GM21447 (cell line): ENCODE measurements around the gene MYB.
"Not testable (repeated sequence)": the region's sequence is repeated elsewhere in the genome, so short reads cannot be mapped to it uniquely, and the experiment has no call there.

Source experiments
- ATAC-seq: cut with Tn5 transposase; IDR thresholded peaks from one replicate; pipeline ENCODE4 v1.9.1; 2021; ENCODE audit not compliant: unreplicated experiment

Gene MYB

GRCh38 chr6:135163440-135163738 lies 17.7 kb upstream of the MYB start:
- ATAC-seq, result peak; percentile 68

- ATAC-seq, result not testable (repeated sequence)
Measured at GRCh38 chr6:135164387-135164786, 16.7 kb upstream of the MYB start.

- no peak for ATAC-seq
Measured at GRCh38 chr6:135165031-135165430, 16.1 kb upstream of the MYB start.

GRCh38 chr6:135166515-135166914 lies 14.6 kb upstream of the MYB start:
- no peak for ATAC-seq

- ATAC-seq, result no peak
Measured at GRCh38 chr6:135167617-135168016, 13.5 kb upstream of the MYB start.

GRCh38 chr6:135168766-135169165 lies 12.3 kb upstream of the MYB start:
- no peak for ATAC-seq

GRCh38 chr6:135170238-135170637 lies 10.9 kb upstream of the MYB start:
- peak; percentile 21 for ATAC-seq

GRCh38 chr6:135170849-135171248 lies 10.3 kb upstream of the MYB start:
- ATAC-seq, result peak; percentile 44

GRCh38 chr6:135173242-135173988 lies 7.7 kb upstream of the MYB start:
- ATAC-seq, result no peak

GRCh38 chr6:135173989-135174484 lies 7.1 kb upstream of the MYB start:
- no peak for ATAC-seq

GRCh38 chr6:135176058-135176457 lies 5.0 kb upstream of the MYB start:
- no peak for ATAC-seq

- no peak for ATAC-seq
Measured at GRCh38 chr6:135176464-135176863, 4.6 kb upstream of the MYB start.

GRCh38 chr6:135179372-135179771 lies 1.7 kb upstream of the MYB start:
- no peak for ATAC-seq

- no peak for ATAC-seq
Measured at GRCh38 chr6:135179920-135180541, 1.1 kb upstream of the MYB start.

GRCh38 chr6:135181333-135182070 lies 394 bp downstream of the MYB start:
- no peak for ATAC-seq

GRCh38 chr6:135182071-135183001 lies 1.2 kb downstream of the MYB start:
- peak; percentile 7 for ATAC-seq

- ATAC-seq, result peak; percentile 43
Measured at GRCh38 chr6:135183002-135183531, 2.0 kb downstream of the MYB start.

- peak; percentile 36 for ATAC-seq
Measured at GRCh38 chr6:135183532-135184440, 2.7 kb downstream of the MYB start.

- no peak for ATAC-seq
Measured at GRCh38 chr6:135185483-135185882, 4.4 kb downstream of the MYB start.

GRCh38 chr6:135186255-135186654 lies 5.1 kb downstream of the MYB start:
- no peak for ATAC-seq
